H1 (cell line): ENCODE measurements around the gene CREBL2. TPM values are rescaled to one million over a fixed set of nuclear protein-coding genes. Genes with fewer than 3 reads are reported as not detected.
A peak's percentile ranks its signal among the peaks of the same experiment; 100 is the strongest.

Source experiments
- CBX5 ChIP-seq: fragments of 300-800, 300-1000 bp; sonication (generic); IDR thresholded peaks from 2 replicates; pipeline ENCODE4 v1.7.1; 2016; ENCODE audit warnings: antibody characterized with exemption, low read length, low read depth
- KDM4A ChIP-seq: IDR thresholded peaks from one replicate; pipeline ENCODE4 v1.7.1; 2012; ENCODE audit warnings: low read depth, mild to moderate bottlenecking, moderate library complexity, low read length, inconsistent platforms; ENCODE audit not compliant: severe bottlenecking
- TBP ChIP-seq: IDR thresholded peaks from 2 replicates; pipeline ENCODE4 v1.6.1; 2011; ENCODE audit warnings: low read depth, low read length, improper control_type of control experiment
- polyA plus RNA-seq, 7 experiments: library from polyadenylated mRNA; depleted of rRNA in 3 of 7; stranded (reverse) in 5 of 7; unstranded in 2 of 7; fragments of >200 nt in 5 of 7; fragments of 200-250 nt in 2 of 7; gene quantifications; 1 replicate in 5 of 7; 2 replicates in 1 of 7; 4 replicates in 1 of 7; pipeline versions ENCODE4 v1.2.1 to v1.2.3, GENCODE V29; 2011 to 2013; ENCODE audit warnings: missing spikeins in 2 of 7, mixed read lengths in 2 of 7
- total RNA-seq: library from RNA; stranded (reverse); fragmentation: NEBNext Ultra II Directional; extraction: Animal tissue kit (Norgen Biotek cat#: 25700); gene quantifications from 2 replicates; pipeline ENCODE4 v1.2.1, GENCODE V29; 2021
- TF ChIP-seq, protein P1 (sequence below): fragments of 300-600 bp; sonication (generic); IDR thresholded peaks from 2 replicates; pipeline ENCODE4 v1.7.1; 2012; ENCODE audit warnings: low read length, moderate library complexity, mild to moderate bottlenecking, inconsistent platforms; ENCODE audit not compliant: insufficient replicate concordance
- TF ChIP-seq, protein P2 (sequence below): IDR thresholded peaks from 2 replicates; pipeline ENCODE4 v1.6.1; 2012; ENCODE audit warnings: inconsistent platforms
- TF ChIP-seq, protein P3 (sequence below): IDR thresholded peaks from 2 replicates; pipeline ENCODE4 v1.6.1; 2012; ENCODE audit warnings: low read length, inconsistent platforms

CREBL2 gene
- total and polyA plus RNA-seq, 2 of the 8 experiments (the other 6 are each of a cell fraction or from before 2014, with no cell fraction given) = 9.8 to 18.3 TPM

DNA sequence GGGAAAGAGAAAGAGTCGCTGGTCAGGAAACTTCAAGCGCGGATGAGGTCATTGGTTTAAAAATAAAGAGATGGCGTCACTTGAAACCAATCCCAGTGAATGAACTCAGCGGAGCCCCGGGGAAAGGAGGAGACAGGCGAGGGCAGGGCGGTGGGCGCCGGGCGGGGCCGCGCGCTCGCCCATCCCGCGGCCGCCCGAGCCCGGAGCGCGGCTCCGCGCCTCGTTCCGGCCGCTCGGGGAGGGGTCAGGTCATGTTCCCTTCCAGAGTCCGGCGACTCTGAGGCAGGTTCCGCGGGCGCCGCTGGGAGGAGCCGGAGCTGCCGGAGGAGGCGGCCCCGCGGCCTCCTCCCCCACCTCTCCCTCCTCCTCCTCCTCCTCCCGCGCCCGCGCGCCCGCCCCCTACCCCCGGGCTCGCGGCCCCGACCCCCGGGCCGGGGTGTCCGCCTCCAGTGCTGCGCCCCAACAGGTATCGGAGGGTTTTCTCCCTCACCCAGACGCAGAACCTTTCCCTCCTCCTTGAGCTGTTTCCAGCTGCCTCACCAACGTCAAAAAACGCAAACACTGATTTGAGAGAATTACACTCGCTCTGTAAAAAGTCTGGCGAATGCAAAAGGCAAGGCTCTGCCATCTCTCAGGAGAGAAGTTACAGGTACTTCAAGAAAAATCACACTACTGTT is 49.0 kb upstream of the CREBL2 start, which contains the start of gene DUSP16 (continued):
- TF ChIP-seq, protein P1, sequence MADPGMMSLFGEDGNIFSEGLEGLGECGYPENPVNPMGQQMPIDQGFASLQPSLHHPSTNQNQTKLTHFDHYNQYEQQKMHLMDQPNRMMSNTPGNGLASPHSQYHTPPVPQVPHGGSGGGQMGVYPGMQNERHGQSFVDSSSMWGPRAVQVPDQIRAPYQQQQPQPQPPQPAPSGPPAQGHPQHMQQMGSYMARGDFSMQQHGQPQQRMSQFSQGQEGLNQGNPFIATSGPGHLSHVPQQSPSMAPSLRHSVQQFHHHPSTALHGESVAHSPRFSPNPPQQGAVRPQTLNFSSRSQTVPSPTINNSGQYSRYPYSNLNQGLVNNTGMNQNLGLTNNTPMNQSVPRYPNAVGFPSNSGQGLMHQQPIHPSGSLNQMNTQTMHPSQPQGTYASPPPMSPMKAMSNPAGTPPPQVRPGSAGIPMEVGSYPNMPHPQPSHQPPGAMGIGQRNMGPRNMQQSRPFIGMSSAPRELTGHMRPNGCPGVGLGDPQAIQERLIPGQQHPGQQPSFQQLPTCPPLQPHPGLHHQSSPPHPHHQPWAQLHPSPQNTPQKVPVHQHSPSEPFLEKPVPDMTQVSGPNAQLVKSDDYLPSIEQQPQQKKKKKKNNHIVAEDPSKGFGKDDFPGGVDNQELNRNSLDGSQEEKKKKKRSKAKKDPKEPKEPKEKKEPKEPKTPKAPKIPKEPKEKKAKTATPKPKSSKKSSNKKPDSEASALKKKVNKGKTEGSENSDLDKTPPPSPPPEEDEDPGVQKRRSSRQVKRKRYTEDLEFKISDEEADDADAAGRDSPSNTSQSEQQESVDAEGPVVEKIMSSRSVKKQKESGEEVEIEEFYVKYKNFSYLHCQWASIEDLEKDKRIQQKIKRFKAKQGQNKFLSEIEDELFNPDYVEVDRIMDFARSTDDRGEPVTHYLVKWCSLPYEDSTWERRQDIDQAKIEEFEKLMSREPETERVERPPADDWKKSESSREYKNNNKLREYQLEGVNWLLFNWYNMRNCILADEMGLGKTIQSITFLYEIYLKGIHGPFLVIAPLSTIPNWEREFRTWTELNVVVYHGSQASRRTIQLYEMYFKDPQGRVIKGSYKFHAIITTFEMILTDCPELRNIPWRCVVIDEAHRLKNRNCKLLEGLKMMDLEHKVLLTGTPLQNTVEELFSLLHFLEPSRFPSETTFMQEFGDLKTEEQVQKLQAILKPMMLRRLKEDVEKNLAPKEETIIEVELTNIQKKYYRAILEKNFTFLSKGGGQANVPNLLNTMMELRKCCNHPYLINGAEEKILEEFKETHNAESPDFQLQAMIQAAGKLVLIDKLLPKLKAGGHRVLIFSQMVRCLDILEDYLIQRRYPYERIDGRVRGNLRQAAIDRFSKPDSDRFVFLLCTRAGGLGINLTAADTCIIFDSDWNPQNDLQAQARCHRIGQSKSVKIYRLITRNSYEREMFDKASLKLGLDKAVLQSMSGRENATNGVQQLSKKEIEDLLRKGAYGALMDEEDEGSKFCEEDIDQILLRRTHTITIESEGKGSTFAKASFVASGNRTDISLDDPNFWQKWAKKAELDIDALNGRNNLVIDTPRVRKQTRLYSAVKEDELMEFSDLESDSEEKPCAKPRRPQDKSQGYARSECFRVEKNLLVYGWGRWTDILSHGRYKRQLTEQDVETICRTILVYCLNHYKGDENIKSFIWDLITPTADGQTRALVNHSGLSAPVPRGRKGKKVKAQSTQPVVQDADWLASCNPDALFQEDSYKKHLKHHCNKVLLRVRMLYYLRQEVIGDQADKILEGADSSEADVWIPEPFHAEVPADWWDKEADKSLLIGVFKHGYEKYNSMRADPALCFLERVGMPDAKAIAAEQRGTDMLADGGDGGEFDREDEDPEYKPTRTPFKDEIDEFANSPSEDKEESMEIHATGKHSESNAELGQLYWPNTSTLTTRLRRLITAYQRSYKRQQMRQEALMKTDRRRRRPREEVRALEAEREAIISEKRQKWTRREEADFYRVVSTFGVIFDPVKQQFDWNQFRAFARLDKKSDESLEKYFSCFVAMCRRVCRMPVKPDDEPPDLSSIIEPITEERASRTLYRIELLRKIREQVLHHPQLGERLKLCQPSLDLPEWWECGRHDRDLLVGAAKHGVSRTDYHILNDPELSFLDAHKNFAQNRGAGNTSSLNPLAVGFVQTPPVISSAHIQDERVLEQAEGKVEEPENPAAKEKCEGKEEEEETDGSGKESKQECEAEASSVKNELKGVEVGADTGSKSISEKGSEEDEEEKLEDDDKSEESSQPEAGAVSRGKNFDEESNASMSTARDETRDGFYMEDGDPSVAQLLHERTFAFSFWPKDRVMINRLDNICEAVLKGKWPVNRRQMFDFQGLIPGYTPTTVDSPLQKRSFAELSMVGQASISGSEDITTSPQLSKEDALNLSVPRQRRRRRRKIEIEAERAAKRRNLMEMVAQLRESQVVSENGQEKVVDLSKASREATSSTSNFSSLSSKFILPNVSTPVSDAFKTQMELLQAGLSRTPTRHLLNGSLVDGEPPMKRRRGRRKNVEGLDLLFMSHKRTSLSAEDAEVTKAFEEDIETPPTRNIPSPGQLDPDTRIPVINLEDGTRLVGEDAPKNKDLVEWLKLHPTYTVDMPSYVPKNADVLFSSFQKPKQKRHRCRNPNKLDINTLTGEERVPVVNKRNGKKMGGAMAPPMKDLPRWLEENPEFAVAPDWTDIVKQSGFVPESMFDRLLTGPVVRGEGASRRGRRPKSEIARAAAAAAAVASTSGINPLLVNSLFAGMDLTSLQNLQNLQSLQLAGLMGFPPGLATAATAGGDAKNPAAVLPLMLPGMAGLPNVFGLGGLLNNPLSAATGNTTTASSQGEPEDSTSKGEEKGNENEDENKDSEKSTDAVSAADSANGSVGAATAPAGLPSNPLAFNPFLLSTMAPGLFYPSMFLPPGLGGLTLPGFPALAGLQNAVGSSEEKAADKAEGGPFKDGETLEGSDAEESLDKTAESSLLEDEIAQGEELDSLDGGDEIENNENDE = no peak
- TF ChIP-seq CBX5 = no peak
- TF ChIP-seq KDM4A = no peak
- peak; percentile 43; the same call in 1 of the 2 replicates for TF ChIP-seq TBP
- TF ChIP-seq, protein P2, sequence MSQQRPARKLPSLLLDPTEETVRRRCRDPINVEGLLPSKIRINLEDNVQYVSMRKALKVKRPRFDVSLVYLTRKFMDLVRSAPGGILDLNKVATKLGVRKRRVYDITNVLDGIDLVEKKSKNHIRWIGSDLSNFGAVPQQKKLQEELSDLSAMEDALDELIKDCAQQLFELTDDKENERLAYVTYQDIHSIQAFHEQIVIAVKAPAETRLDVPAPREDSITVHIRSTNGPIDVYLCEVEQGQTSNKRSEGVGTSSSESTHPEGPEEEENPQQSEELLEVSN = no peak
- TF ChIP-seq, protein P3, sequence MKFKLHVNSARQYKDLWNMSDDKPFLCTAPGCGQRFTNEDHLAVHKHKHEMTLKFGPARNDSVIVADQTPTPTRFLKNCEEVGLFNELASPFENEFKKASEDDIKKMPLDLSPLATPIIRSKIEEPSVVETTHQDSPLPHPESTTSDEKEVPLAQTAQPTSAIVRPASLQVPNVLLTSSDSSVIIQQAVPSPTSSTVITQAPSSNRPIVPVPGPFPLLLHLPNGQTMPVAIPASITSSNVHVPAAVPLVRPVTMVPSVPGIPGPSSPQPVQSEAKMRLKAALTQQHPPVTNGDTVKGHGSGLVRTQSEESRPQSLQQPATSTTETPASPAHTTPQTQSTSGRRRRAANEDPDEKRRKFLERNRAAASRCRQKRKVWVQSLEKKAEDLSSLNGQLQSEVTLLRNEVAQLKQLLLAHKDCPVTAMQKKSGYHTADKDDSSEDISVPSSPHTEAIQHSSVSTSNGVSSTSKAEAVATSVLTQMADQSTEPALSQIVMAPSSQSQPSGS = peak; percentile 81
